GM21723 (cell line): ENCODE data around the gene TGFBR1.

Experiments used
- ATAC-seq: cut with Tn5 transposase; IDR thresholded peaks from one replicate; pipeline ENCODE4 v1.9.1; 2021; ENCODE audit warnings: mild to moderate bottlenecking, moderate library complexity; ENCODE audit not compliant: unreplicated experiment

The TGFBR1 gene

GRCh38 chr9:99167119-99167518 is 62.2 kb downstream of the TGFBR1 start:
- ATAC-seq, result no peak

DNA sequence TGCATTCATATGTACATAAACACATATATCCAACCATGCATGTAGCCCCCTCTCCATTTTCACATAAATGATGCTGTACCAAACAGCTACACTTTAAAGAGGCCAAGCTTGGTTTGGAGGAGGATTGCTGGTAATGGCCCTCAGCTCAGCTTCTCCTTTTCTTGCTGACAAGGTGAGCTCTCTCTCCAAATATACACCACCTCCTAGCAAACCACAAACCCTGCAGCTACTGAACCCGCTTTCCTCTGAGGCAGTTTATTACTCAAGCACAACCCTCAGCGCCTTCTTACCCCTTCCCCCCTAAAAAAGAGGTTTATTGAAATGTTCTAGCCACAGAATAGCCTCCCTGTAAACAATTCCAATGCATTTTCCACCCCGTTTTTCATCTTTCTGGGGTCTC is 62.8 kb downstream of the TGFBR1 start:
- ATAC-seq, result no peak

DNA sequence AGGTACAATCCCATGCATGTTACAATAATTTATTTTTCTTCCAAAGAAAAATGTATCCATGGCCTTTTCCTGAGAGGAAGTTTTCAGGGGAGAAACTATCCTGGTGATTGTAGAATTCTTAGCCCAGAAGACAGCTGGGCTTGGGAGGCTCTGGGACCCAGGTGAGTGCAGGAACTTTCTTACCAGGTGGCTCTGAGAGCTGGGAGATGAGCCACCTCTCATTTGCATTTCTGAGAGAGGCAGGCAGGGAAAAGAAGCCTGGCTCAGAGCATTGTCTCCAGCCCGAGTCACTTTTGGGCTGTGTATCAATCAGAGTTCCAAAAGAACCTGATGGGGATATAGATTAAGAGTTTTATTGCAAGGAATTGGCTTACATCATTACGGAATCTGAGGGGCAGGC is 64.2 kb downstream of the TGFBR1 start:
- ATAC-seq, result no peak

DNA sequence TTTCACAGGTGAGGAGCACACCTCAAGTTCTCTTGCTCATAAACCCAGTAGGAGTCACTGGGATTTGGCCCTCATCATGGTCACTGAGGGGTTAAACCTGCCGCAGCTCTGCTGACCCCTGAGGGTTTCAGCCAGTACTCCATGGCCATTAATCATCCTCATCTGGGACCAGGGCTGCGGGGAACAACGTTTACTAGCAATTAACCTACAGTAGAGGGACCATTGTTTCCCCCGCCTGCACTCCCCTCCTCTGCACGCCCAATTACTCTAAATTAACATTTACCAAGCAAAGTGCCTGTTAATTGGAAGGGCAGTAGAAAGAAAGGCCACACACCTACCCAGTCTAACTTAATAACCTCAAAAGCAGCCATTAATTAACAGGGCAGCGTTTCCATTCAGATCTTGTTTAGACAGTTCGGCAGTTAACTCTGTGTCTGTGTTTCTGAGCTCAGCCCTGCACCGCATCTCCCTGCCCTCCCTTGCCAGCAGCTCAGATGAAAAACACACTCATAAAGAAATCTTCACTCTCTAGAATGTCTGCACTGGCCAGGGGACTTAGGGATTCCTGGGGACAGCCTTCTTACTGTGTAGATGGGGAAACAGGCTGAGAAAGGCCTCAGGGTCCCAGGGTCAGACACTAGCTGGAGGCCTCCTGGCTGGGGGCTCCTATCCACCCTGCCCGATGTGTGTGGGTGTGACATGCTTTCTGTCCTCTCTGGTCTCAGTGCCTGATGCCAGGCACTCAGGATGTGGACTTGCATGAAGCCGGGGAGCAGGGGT is 65.3 kb downstream of the TGFBR1 start:
- no peak for ATAC-seq

- no peak for ATAC-seq
These were observed 66.6 kb downstream of the TGFBR1 start for GRCh38 chr9:99171225-99172123.

DNA sequence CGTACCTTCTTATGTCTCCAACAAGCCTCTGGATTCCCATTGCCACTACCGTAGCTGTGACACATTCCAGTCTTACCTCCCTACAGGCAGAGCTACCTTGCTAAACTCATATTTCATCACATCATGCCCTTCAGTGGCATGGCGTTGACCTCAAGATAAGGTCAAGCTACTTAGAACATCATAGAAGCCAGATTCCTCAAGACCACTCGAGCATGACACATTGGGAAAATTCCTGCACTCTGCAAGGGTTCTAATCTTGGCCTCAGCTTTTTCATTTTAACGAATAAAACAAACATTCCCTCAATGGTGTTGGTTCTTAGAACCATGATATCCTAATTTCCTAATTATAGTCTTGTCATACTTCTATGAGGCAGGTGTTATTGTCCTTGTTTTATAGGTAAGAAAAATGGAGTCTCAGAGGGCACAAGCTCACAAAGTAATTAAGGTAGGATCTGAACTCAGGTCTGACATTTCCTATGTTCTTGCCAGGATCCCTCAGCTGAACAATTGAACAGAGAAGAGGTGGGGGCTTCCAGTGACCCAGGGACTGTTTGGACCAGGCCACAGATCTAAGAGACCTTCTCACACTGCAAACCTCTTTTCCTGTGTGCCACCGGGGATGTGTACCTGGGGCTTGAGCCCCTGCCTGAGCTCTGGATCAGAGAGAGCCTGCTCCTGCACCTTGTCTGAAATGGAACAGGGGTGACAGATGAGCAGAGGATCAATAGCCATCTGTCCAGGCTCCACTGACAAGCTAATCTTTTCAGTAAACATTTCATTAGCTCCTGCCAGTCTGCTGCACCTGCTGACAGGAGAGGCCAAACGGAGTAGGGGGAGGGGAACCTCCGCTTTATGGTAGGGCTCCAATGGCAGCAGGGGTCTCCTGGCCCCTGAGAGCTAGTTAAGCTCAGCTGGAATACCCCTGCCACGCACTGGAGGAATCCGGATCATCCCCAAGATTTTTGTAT is 67.5 kb downstream of the TGFBR1 start:
- ATAC-seq, result no peak

DNA sequence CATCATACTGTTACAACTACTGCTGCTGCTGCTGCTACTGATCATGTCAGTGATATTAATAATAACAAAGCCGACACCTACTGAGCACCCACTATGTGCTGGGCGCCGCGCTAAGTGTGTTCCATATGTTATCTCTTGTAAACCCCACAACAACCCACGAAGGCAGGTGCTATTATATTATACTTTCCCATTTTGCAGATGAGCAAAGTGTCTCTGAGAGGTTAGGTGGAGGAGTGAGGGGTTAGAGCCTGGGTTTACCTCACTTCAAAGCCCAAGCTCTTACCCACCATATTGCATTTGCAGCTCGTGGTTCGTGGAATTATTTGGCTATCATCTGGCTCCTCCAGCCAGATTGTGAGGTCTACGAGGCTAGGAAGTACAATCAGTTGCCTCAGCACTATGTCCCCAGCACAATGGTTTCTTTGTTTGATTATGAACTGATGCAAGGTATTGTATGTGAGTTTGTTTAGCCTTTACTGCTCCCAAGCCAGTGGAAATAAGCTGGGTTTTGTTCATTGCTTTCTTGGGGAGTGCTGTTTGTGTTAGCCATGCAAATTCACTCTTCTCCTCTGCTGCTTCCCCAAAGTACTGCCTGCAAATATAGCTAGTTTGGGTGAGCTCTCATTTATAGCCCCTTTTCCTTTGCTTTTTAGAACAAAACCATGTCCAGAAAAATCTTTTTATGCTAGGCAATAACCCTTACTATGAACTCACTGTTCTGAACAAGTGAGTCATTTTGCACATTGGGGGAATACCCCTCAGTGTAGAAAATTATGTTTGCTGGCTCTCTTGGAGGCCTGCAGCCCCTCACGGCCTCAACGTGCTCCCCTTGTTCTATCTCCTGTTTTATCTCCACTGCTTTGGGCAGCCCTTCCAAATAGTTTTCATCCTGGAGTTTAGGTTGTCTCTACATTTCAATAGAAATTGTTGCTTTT is 68.9 kb downstream of the TGFBR1 start:
- ATAC-seq, result peak; percentile 68

- ATAC-seq, result no peak
These were observed 71.7 kb downstream of the TGFBR1 start for GRCh38 chr9:99176527-99177013.

DNA sequence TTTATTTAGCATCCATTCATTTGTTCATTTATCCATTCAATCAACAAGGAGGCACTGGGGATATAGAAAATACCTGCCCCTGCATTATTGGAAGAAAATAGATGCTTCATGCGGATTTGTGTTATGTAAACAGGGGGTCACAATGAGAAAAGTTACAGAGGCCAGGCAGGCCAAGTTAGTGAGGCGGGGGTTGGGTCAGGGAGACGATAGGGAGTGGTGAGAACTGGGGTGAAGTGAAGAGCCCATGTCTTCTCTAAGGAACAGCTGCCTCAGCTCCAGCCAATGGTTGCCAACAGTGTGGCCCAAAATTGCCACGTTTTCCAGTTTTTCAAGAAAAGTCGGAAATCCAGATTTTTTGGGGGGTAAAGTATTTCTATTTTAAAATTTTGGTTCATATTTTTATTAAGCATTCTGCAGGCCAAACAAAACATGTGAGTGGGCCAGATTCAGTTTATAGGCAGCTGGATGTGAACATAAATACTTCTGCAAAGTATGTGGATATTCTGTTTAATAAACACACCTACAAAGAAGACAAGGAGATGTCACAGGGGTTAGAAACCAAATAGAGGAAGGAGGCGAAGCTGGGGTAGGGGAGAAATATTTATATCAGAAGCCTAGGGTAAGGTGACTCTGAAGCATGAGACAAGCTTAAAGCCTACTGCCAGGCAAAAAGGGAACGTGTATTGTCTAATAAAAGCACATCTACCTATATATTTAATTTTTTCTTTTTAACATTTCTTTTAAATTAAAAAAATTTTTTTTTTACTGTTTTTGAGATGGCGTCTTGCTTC is 72.9 kb downstream of the TGFBR1 start:
- no peak for ATAC-seq

DNA sequence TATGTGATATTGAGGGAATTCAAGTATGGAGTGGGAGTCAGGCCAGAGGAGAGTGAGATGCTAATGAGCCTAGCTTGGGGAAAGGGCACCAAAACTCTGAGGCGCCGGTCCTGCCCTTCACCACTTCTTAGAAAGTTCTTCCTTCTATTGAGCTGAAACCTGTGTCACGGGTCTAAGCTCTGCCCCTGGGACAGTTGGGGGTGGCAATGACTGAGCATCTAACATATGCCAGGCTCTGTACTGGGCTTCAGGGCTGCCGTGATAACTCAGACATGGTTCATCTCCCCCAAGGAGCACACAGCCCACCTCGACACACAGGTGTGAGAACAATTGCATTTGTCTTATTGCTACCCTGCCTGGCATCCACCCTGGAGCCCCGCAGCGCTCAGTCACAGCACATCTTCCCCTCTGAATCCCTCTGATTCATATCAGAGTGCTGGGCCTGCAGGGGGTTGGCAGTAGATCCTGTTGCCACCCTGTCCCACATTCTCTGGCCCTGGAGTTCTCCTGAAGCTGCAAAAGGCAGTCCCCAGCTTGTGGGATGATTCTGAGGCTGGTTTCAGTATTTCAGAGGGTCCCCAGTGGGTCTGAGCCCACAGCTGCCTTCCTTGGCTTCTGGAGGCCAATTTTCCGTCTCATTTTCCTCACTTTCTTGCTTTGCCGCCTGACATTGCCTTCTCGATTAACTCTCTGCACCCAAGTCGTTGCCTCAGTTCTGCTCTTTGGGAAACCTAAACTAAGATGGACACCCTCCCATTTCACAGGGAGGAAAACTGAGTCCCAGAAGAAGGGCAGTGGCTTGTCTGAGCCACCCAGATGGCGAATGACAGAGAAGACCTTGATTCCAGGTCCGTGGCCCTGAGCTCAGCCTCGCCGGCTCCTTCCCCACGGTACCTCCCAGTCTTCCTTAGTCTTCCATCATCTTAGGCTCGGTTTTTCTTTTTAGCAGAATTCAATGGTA is 74.3 kb downstream of the TGFBR1 start:
- ATAC-seq, result no peak

- ATAC-seq, result no peak
These were observed 75.3 kb downstream of the TGFBR1 start for GRCh38 chr9:99180199-99180598.

DNA sequence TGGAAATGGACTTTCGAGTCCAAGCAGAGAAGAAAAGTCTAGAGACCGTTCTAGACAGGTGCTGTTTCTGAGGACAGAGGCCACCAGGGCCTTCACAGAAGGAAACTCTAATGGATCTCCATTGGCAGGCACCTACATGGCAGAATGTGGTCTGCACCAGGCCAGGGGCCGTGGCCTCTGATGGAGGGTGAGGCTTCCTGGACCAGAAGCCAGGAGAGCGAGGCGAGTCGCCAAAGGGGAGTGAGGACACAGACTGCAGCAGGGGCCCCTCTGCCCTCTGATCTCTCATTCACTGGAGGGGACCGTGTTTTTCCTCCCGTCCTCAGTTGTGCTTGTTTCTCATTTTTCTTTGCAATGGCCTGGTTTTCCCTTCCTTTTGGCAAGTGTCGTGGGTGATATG is 75.7 kb downstream of the TGFBR1 start:
- ATAC-seq, result no peak

DNA sequence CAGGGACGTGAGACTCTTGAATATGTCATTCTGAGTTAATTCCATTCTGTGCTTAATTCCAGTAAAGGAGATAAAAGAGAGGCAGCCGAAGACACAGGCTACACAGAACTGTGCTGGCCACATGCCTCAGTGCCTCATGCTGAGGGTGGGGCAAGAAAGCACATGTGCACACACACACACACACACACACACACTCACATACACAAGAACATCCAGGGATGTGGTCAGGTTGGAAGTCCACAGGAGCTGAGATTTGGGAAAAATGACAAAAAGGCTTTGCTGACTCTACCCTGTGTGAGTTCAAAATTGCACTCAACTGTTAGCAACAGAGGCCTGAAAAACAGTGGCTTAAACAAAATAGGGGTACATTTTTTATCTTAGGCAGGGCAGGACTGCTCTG is 76.3 kb downstream of the TGFBR1 start:
- ATAC-seq, result no peak

DNA sequence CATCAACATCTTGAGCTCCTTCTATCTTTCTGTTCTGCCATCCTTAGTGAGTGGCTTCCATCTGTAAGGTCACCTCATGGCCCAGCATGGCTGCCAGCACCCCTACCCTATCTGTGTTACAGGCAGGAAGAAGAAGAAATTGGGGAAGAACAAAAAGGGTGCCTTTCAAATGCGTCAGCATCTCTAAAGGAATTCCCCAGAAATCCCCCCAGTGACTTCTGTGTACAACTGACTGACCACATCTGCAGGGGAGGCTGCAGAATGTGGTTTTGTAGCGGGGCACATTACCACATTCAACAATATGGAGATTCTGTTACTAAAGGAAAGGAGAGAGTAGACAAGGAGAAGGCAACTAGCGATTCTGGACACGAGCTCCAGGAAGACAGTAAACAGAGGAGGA is 76.7 kb downstream of the TGFBR1 start:
- no peak for ATAC-seq

DNA sequence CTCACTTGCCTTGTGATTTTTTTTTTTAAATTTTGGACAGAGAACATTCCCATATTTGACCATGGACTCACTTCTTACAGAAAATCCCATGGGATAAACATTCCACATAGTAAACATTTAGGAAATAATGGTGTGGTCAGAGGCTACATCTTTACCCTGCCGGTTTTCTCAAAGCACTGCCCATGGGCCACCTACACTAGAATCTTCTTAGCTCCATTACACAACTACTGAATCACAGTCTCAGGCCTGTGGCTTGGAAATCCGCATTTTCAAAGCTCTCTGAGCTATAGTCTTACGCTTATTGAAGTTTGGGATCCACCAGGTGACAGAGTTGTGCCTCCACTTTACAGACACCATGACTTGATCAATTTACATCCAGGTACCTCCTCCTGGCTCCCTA is 77.4 kb downstream of the TGFBR1 start:
- no peak for ATAC-seq

- no peak for ATAC-seq
These were observed 78.7 kb downstream of the TGFBR1 start for GRCh38 chr9:99183616-99184015.

DNA sequence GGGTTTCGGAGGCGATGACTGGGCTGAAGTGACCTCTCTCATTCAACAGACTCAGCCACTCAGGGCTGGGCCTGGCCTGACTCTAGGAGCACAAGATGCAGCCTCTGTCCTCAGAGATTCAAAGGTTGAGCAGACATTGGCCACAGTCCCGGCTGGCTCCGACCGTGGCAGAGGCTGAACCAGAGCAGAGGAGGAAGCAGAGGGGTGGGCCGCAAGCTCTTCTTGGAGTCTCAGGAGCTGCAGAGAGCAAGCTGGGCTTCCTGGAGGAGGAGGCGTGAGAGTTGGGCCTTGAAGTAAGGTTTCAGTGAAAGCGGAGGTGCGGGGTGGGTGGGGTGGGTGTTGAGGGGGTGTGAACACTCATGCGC is 79.2 kb downstream of the TGFBR1 start:
- no peak for ATAC-seq
